ENCODE data around the gene KCNQ1OT1.

Gene KCNQ1OT1

DNA sequence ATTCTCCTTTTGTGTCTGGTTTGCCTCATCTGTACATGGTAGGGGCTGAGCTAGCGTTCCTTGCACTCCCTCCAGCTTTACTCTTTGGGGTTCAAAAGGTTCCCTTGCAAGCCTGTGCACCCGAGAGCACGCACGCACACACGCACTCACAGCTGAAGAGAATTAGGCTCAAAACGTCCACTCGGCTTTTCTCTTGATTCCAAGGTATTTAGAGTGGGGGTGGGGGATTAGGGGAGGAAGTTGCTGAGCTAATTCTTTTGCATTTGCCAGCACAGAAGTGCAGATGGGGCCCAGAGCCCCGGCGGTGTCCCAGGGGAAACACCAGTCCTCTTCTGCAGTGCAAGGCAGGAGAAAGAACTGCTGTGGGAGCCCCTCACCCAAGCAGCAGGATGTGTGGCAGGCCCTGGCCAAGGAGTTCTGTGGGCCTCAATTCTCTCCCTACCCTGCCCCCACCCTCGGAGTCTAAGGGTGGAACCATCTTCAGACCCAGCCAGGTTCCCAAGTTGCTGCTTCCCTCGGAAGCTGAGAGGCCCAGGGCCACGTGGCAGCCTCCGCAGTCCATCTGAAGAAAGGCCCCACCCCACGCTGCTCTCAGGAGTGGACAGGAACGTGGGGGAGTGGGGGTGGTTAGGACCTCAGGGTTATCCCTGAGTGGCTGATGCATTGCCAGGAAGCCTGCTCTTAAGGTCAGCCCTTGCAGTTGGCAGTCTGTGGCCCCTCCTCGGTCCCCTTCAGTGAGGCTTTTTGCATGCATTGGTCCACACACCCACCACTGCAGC lies 3.8 kb upstream of the KCNQ1OT1 start:
- DNase-seq (ENCODE audit: low read depth, low spot score), result no peak

GRCh38 chr11:2702771-2703362 lies 3.1 kb upstream of the KCNQ1OT1 start:
- no peak for DNase-seq (ENCODE audit: low read depth, low spot score)

DNA sequence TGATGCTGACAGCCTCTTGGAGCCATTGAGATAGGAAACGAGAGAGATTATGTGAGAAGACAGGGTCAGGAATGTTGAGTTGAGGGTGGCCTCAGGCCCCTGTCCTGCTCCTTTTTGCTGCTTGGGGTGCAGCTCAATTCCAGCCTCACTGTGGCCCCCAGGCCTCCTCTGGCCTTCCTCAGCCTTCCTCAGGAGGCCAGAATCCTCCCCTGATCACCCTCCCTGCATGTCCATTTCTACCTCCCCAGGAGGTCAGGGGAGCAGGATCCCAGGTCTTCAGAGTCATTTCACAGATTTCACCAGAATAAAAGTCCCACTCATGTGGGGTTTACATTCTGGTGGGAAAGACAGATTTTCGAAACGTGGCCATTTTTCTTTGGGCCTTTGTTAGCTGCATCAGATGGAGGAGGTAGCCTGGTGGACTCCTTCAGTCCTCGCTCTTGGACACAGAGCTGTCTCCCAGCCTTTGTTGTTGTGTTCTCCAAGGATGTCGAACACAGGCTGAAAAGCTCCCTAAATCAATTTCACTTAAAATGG lies 2.2 kb upstream of the KCNQ1OT1 start:
- no peak for DNase-seq (ENCODE audit: low read depth, low spot score)

DNA sequence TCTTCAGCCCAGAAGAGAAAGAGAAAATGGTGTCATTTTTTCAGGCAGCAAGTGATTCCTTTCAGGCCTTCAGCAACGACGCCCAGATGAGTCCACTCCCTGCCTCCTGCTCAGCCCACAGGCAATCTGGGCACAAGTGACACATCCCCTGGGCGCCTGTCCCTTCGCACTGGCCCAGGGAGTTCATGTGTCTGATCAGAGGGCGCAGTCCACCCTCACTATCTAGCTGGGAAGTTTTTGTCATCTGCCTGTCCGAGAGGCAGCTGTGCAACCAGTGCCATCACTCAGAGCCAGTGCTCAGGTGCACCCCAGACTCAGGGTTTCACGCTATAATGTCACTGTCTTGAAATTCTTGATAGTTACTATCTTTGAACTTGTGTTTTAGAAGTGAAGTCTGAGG lies 1.4 kb upstream of the KCNQ1OT1 start:
- DNase-seq (ENCODE audit: low read depth, low spot score), result no peak

DNA sequence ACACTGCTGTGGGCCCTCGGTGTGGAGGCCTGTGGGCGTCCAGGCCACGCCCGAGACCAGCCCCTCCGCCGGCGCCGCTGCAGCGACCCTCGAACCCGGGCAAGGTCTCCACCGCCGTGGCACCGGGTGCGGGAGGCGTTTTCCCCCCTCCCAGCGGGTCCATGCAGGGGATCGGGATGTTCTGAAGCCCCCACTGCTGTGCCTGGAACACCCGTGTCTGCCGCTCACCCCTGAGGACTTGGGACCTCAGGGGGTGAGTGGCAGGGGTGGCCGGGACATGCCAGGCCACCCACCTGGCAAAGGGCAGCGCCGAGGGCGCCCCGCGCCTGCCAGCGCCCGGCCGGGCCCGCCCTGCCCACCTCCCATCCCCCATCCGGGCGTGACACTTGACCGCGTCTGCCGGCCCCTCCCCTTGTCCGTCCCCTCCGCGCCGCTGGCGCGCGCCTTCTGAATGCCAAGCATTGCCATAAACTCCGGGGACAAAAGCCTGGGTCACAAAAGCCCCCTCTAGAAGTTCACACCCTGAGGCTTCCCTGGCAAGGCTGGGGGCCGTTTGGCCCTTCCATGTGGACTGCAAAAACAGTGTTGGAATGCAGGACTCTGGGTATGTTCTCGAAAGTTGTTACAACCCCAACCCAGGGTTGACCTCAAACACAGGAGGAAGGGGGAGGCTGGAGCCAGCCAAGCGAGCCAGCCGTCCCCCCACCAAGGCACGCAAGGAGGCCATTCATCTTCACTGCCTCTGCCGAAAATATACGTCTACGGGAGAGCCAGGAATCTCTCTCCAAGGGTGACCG lies 819 bp upstream of the KCNQ1OT1 start:
- DNase-seq (ENCODE audit: low read depth, low spot score), result no peak

DNA sequence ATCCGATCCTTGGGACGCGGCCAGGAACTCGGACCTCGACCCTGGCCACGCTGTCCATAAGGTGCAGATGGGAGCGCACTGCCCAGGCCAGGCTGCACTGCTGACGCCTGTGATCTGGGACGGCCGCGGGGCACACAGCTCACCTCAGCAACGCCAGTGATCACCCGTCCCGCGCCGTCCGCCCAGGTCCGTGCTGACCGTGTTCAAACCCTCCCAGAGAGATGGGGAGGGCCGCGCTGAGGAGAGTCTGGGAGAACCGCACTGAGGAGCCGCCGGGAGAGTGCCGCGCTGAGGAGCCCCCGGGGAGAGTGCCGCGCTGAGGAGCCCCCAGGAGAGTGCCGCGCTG lies 636 bp downstream of the KCNQ1OT1 start:
- no peak for DNase-seq (ENCODE audit: low read depth, low spot score)

DNA sequence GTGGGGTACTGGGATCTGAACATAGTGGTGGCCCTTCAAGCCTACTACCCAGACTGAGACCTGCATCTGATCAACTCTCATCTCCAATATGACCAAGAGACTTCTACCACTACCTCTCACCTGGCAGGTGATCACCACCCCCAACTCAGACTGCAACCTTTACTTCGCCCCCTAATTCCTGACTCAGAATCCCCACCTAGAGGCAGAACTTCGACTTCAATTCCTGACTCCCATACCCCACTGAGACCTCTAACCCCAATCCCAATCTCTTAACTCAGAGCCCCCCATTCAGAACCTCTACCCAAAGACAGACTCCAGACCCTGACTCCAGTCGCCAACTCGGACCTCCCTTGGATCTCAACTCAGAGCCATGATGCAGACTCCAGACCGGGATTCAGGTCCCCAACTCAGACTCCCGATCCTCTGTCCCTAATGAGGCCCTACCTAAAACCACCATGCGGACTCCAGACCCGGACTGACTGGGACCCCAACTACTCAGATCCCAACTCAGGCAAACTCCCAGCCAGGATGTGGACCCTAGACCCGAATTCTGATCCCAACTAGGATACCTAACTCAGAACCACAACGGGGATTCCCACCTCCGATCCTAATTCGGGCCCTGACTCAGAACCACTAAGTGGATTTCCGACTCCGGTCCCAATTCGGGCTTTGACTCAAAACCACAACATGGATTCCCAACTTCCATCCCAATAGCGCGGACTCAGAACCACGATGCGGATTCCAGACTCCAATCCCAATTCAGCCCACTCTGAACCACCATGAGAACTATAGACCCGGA lies 1.2 kb downstream of the KCNQ1OT1 start:
- DNase-seq (ENCODE audit: low read depth, low spot score), result no peak

DNA sequence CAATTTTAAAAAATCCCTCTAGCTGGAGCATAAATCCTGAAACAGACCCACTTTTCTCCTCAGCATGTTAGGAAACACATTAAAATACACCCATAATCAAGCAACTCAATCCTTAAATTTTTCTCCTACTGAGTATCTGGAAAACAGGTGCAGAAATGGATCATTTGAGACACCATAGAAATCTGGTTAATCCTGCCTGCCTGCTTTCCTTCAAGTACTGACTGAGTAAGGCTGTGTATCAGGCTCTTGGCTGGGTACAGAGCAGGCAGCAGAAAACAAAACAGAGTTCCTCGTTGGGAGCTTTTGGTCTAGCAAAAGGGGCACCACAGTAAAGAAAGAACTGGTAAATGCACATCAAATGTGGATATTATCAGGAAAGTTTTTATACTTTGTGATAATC lies 1.9 kb downstream of the KCNQ1OT1 start:
- no peak for DNase-seq (ENCODE audit: low read depth, low spot score)

- no peak for DNase-seq (ENCODE audit: low read depth, low spot score)
Observed at GRCh38 chr11:2696455-2696854, 3.3 kb downstream of the KCNQ1OT1 start.

DNA sequence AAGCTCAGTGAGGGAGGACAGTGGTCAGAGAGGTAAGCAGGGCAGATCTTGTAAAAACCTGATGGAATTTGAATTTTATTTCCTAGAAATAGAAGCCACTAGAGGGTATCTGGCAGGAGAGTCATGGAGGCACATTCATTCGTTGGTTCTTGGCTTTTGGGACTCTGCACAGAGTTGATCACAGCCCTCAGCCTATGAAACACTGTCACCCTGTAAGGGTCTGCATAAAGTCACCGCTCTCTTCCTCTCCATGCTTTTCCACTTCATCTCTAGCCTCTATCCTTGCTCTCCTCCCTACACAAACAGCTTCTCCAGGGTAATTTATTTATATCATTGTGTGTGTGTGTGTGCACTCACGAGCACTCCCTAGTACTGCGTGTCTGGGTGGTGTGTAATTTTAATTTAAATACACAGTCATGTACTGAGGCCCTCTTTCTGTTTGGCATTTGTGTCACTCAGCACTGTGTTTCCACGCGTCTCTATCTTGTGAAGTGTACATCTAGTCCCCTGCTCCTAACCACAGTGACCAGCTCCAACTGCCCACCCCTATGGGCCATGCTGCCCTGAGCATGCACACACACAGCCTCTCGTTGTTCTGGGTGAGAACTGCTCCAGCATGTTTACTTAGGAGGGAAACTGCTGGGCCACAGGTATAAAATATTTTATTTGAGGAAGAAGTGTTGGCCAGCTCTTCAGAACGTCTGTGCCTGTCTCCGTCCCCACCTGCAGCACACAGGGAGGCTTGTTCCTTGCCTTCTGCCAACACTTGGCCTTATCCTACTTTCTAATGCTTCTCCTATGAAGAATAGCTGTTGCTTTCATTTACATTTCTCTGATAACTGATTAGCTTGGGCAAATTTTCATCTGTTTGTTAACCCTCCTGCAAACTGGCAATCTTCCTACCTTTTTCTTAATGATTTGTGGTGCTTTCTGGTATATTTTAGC lies 4.5 kb downstream of the KCNQ1OT1 start:
- DNase-seq (ENCODE audit: low read depth, low spot score), result no peak

DNA sequence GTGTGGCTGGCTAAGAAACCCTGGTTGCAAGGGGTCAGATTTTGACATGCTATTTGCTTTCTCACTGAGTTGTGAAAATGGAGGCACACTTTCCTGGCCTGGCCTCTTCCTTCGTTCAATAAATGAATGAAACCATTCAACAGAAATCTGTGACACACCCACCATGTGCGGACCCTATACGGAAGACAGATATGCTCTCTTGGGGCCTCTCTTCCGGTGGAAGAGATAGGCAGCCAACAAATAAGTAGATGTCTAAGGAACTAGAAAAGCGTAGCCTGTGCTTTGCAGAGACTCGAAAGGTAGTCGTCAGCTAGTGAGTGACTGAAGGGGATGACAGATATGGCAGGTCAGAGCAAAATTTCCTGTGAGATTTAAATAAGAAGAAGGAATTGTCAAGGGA lies 5.3 kb downstream of the KCNQ1OT1 start:
- no peak for DNase-seq (ENCODE audit: low read depth, low spot score)

DNA sequence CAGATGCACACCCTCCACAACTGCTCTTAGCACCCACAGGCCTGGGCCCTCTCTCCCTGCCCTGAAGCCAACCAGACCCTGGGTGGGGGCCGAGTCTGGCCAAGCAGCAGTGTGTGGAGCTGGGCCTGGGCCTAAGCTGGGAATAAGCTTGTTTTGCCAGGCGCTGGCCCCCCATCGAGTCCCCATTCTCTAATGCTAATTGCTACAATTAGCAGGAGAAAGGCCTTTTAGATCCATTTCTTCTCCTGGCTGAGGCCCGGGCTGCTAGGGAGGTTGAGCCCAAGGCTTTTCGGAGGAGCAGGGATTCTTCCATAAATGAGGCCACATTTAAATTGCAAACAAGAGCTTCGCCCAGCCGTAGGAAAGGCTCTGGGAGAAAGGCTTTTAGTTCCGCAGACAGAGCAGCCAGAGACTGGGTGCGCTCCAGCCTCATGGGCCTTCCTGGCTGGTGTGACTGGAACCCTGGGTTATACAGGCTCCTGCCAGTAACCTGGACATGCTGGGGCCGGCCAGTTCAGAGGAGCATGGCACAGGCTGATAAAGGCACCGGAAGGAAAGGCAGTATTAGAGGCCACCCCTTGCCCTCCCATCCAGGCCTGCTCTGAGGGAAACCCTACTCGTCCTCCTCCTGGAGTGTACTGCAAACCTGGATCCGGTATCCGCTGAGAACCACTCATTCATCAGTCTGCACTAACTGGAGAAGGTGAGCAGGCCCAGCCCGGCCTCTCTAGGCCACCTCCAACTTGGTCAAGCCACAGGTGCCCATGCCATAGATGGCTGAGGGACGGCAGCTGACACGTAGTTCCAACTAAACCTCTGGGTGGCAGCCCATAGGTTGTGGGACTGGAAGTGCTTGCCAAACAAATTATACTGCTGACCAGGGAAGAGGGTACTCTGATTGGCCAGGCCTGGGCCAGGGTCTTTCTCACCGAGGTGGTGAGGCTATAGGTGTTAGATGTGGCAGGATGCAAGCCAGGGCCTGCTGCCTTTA lies 6.2 kb downstream of the KCNQ1OT1 start:
- peak; percentile 97 for DNase-seq (ENCODE audit: low read depth, low spot score)

GRCh38 chr11:2691991-2692875 lies 7.6 kb downstream of the KCNQ1OT1 start:
- no peak for DNase-seq (ENCODE audit: low read depth, low spot score)

DNA sequence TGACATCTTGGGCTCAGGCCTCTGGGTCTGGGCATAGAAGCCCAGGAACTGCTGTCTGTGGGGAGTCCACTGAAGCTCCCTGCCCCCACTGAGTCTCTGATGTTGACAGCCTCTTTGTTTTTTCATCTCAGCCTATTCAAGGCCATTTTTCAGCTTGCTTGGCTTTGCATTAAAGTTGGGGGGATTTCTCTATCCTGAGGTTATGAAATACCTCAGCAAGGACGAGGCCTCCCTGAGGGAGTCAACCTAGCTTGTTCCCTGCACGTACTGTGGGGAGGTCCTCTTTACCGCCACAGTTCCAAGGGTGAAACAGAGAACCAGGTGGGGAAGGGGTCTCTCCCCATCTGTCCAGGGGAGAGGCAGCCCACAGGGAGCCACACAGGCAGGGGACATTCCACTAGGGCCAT lies 8.4 kb downstream of the KCNQ1OT1 start:
- no peak for DNase-seq (ENCODE audit: low read depth, low spot score)

DNA sequence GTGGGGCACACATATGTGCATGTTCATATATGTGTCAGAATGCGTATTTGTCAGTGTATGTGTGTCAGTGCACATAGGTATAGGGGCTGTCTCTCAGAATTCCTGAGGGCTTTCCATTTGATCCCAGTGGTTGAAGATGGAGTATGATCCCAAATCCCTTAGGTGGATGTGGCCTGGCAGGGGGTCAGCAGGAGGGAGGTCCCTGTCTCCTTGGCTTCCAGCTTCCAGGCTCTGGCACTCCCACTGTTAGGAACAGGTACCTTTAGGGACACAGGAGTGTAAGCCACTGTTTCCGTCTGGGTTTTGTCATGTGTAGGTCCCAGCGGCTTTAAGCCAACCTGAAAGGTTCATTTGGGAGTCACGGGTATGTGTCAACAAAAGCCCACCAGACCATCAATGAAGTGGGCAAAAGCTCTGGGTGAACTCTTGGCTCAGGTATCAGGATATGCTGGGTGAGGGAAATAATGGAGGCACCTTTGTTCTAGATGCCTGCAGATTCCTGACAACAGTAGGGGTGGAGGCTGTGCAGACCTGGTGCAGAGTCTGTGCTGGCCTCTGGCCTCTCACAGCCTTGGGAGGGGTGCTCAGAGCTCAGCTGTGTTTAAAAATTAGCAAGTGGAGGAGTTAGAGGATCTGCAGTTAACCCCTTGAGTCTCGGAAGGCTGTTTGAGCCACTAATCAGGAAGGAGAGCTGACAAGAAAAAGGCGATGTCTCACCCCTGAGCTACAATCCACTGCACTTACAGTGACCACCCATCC lies 9.0 kb downstream of the KCNQ1OT1 start:
- no peak for DNase-seq (ENCODE audit: low read depth, low spot score)

- no peak for DNase-seq (ENCODE audit: low read depth, low spot score)
Observed at GRCh38 chr11:2689651-2690575, 9.9 kb downstream of the KCNQ1OT1 start.

Data from iPS DF 19.7 (cell line).